ENCODE data around the gene CROCC2. TPM values are rescaled to one million over a fixed set of nuclear protein-coding genes. Genes with fewer than 3 reads are reported as not detected.
A peak's percentile ranks its signal among the peaks of the same experiment; 100 is the strongest.

The CROCC2 gene
- total and polyA plus RNA-seq, 10 of the 15 experiments (the other 5 are each of a cell fraction or from before 2014, with no cell fraction given), result not detected

DNA sequence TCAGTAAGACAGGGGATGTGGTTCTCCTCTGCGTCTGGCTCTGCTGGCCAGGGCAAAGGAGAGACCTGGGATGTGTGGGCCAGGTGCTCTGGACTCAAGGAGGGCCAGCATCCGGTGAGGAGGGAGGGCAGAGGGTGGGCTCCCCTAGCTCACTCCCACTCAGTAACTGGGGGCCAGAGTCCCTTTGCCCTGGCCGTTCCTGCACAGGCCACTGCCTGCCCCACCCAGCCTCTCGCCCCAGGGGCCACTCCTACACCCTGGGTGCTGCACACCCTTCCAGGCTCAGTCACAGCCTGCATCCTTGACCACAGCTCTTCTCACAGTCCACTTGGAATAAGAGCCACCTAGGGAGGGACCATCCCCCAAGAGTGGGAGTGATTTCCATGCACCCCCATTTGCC, 133.3 kb downstream of the CROCC2 start:
- POLR2A ChIA-PET, result no interaction called here
- Histone ChIP-seq H3K27ac (ENCODE audit: control insufficient read depth, insufficient read depth) (no peak overlapping the region), H3K4me1 (ENCODE audit: control insufficient read depth, insufficient read depth, low read length) (peaks cover 51% of the 10 kb centered on the region), H4K20me1 (ENCODE audit: control insufficient read depth, insufficient read depth) (no peaks in the 10 kb centered on the region), H3K9me3 (replicated peaks; ENCODE audit: control insufficient read depth, insufficient read depth, low read length) (no peaks in the 10 kb centered on the region), H3K4me2 (ENCODE audit: control insufficient read depth, insufficient read depth) (0 out of 2 replicates have a peak overlapping the region, but pooled peaks have one; percentile 98), H2AFZ (ENCODE audit: control insufficient read depth, low read depth, low read length) (no peak overlapping the region), H3K79me2 (ENCODE audit: control insufficient read depth, insufficient read depth, low read length) (no peaks in the 10 kb centered on the region), H3K36me3 (ENCODE audit: control insufficient read depth in 2 of 2, insufficient read depth in 2 of 2, low read length in 1 of 2) (no peaks in the 10 kb centered on the region), H3K27me3 (replicated peaks in 1 of 2; ENCODE audit: control insufficient read depth in 2 of 2, insufficient read depth in 2 of 2, low read length in 1 of 2) (peaks cover 0 to 2% of the 10 kb centered on the region in 2 experiments; a peak in 1 of 4 replicates), H3K9ac (ENCODE audit: control insufficient read depth, insufficient read depth, low read length) (no peak overlapping the region), H3K4me3 (no peak overlapping the region)
- ATAC-seq (no peak), DNase-seq (ENCODE audit: low read depth, low spot score) (no peak), FAIRE-seq (no peak)
- TF ChIP-seq ZNF384 (IDR thresholded peaks at IDR 0.05; ENCODE audit: borderline replicate concordance, low read depth, low read length) (no peak), ZNF274 (IDR thresholded peaks at IDR 0.05; ENCODE audit: insufficient read depth, insufficient read length) (no peak), BMI1 (IDR thresholded peaks at IDR 0.05; ENCODE audit: borderline replicate concordance) (no peak), MEF2A (IDR thresholded peaks at IDR 0.05; ENCODE audit: insufficient read depth, low read depth, low read length) (no peak), RBBP5 (conservative IDR thresholded peaks at IDR 0.05) (no peak), CREB1 (IDR thresholded peaks at IDR 0.05; ENCODE audit: low read depth) (no peak)
- RAD21 ChIA-PET (ENCODE audit: unreplicated experiment), result no interaction called here
- SMC1A ChIA-PET (ENCODE audit: uncharacterized antibody, unreplicated experiment), result interaction anchor here (0.7 to 1.5 kb wide), 2 partner anchors 10 to 14 kb away, joined by 3 read pairs; no protein-coding TSS in a partner anchor
- no TSS peak for BruUV-seq (replicated peaks)
- 84% methylated on average over 4 of the region's 4 CpGs for WGBS (ENCODE audit: insufficient coverage, insufficient replicate concordance, low lambda C conversion rate, missing lambda C conversion rate)
- intact Hi-C loops (cut with micrococcal nuclease; ENCODE audit: unreplicated experiment) (no loop called here), in situ Hi-C loops (cut with MboI) (no loop called here)
- CTCF ChIA-PET, result no interaction called here

DNA sequence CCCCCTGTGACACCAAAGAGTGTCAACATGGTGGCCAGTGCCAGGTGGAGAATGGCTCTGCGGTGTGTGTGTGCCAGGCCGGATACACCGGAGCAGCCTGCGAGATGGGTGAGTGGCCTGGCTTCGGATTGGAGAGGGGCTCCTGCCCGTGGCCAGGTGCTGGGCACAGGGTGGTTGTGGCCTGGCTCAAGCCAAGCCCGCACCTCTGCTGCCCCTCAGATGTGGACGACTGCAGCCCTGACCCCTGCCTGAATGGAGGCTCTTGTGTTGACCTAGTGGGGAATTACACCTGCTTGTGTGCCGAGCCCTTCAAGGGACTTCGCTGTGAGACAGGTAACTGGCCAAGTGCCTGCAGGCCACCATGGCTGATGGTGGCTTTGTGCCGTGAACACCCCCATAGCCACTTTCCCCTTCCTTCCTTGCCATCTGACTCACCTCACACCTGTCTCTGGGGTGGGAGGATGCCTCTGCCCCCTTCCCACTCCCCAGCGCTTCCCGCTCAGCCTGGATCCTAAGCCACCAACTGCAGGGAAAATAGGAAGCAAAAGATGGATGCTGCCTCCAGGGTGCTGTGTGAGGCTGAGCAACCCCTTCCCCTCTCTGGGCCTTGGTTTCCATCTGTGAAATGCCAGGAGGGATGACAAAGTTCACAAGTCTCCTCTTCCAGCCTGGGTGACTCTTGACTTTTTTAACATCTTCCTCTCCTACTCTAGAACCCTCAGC, 134.1 kb downstream of the CROCC2 start:
- ChIA-PET RAD21 (ENCODE audit: unreplicated experiment) (no interaction called here), SMC1A (ENCODE audit: uncharacterized antibody, unreplicated experiment) (no interaction called here), CTCF (no interaction called here), POLR2A (no interaction called here)
- no peaks in the 10 kb centered on the region for H4K20me1 ChIP-seq (ENCODE audit: control insufficient read depth, insufficient read depth)
- BruUV-seq (replicated peaks), result no TSS peak
- H3K79me2 ChIP-seq (ENCODE audit: control insufficient read depth, insufficient read depth, low read length), result no peaks in the 10 kb centered on the region
- H3K9ac ChIP-seq (ENCODE audit: control insufficient read depth, insufficient read depth, low read length), result no peak overlapping the region
- H3K9me3 ChIP-seq (replicated peaks; ENCODE audit: control insufficient read depth, insufficient read depth, low read length), result no peaks in the 10 kb centered on the region
- ATAC-seq (no peak), FAIRE-seq (no peak), DNase-seq (ENCODE audit: low read depth, low spot score) (no peak)
- no peaks in the 10 kb centered on the region for H3K36me3 ChIP-seq (ENCODE audit: control insufficient read depth in 2 of 2, insufficient read depth in 2 of 2, low read length in 1 of 2)
- TF ChIP-seq IKZF2 (IDR thresholded peaks at IDR 0.05), result 0 out of 4 replicates have a peak, but pooled peaks of 1 of the 2 experiments have one; percentile 13
- 0 out of 2 replicates have a peak, but pooled peaks have one; percentile 42 for TF ChIP-seq IKZF1 (conservative IDR thresholded peaks at IDR 0.05)
- no peak for TF ChIP-seq RAD51 (IDR thresholded peaks at IDR 0.05)
- peaks cover 51% of the 10 kb centered on the region for H3K4me1 ChIP-seq (ENCODE audit: control insufficient read depth, insufficient read depth, low read length)
- 0 out of 2 replicates have a peak overlapping the region, but pooled peaks have one; percentile 28 for H3K4me3 ChIP-seq
- in situ Hi-C loops (cut with MboI) (no loop called here), intact Hi-C loops (cut with micrococcal nuclease; ENCODE audit: unreplicated experiment) (no loop called here)
- H3K27me3 ChIP-seq (replicated peaks in 1 of 2; ENCODE audit: control insufficient read depth in 2 of 2, insufficient read depth in 2 of 2, low read length in 1 of 2), result peaks cover 0 to 2% of the 10 kb centered on the region in 2 experiments; a peak in 1 of 4 replicates
- peak overlapping the region; percentile 82 for H3K27ac ChIP-seq (ENCODE audit: control insufficient read depth, insufficient read depth)
- no peak overlapping the region for H2AFZ ChIP-seq (ENCODE audit: control insufficient read depth, low read depth, low read length)
- 86% methylated on average over 13 of the region's 13 CpGs for WGBS (ENCODE audit: insufficient coverage, insufficient replicate concordance, low lambda C conversion rate, missing lambda C conversion rate)
- peak overlapping the region; percentile 56 for H3K4me2 ChIP-seq (ENCODE audit: control insufficient read depth, insufficient read depth)

Data from GM12878 (cell line).